Glutamatergic neuron (in vitro differentiated cells): ENCODE results near the gene ALB. TPM values are rescaled to one million over a fixed set of nuclear protein-coding genes. Genes with fewer than 3 reads are reported as not detected.

Experiments
- DNase-seq: peaks from one replicate; pipeline ENCODE4 v3.0.0; 2022
- H3K27ac Mint-ChIP-seq: one replicate; pipeline ENCODE4 v1.8.0; 2020; ENCODE audit warnings: mild to moderate bottlenecking, mixed read lengths, inconsistent platforms; ENCODE audit not compliant: unreplicated experiment
- H3K27me3 Mint-ChIP-seq: one replicate; pipeline ENCODE4 v1.8.0; 2020; ENCODE audit warnings: mild to moderate bottlenecking, moderate library complexity, mixed read lengths, inconsistent platforms; ENCODE audit not compliant: unreplicated experiment
- H3K36me3 Mint-ChIP-seq: one replicate; pipeline ENCODE4 v1.8.0; 2020; ENCODE audit warnings: mild to moderate bottlenecking, mixed read lengths, inconsistent platforms; ENCODE audit not compliant: unreplicated experiment
- H3K4me1 Mint-ChIP-seq: one replicate; pipeline ENCODE4 v1.8.0; 2020; ENCODE audit warnings: mild to moderate bottlenecking, low read depth, mixed read lengths, inconsistent platforms; ENCODE audit not compliant: unreplicated experiment
- H3K4me3 Mint-ChIP-seq: one replicate; pipeline ENCODE4 v1.8.0; 2020; ENCODE audit warnings: mild to moderate bottlenecking, mixed read lengths, inconsistent platforms; ENCODE audit not compliant: unreplicated experiment
- H3K9me3 Mint-ChIP-seq: one replicate; pipeline ENCODE4 v1.8.0; 2020; ENCODE audit warnings: mild to moderate bottlenecking, moderate library complexity, mixed read lengths, inconsistent platforms; ENCODE audit not compliant: unreplicated experiment
- CTCF ChIP-seq: fragments of 200-600 bp; sonication (generic); IDR thresholded peaks from one replicate; pipeline ENCODE4 v1.5.0; 2021; ENCODE audit not compliant: partially characterized antibody, unreplicated experiment
- total RNA-seq: library from RNA; stranded (reverse); fragmentation: NEBNext Ultra II Directional; extraction: Animal tissue kit (Norgen Biotek cat#: 25700); gene quantifications from one replicate; pipeline ENCODE4 v1.2.1, GENCODE V29; 2021; ENCODE audit not compliant: unreplicated experiment

The ALB gene
- total RNA-seq, 1 donor from 2014 or later: not detected

DNA sequence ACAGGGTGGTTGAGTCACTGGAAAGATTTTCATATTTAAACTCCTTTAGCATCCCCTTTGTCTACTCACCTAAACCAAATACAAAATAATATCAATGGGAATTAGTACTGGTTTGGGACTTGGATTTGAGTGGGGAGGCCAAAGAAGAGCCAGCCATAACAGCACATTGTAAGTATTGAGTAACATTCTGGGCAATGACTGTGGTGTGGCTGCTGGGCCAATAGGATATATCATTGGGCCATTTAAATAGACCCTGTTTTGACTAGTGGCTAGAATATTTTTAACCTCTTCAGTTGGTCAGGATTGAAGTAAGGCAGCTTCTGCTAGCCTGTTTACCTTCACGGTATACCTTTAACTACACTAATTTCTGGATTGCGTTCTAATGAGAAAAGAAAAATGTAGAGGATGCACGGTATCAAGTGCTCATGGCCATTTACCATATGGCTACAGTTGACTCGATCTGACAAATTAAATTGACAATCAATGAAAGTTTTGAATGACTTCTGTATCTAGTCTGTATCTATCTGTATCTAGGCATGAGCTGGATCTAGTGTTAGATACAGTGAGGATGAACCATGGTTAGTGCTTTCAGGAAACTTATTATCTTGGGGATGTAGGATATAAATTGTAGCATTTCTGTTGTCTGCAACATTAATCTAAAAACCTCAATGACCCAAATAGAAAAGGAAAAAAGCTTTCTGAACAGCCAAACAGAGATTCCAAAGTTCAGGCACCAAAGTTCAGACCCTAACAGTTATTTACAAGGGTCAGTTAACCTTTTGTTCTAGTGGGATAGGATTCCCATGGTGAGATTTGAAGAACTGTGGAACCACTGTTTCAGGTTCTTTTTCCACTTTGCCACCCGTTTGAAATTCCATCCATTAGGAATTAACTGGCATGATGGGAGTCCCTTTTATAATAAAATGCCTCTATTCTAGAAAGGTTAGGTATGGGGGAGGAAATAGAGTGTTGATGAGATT lies 6.8 kb upstream of the ALB start:
- peaks cover 2% of the 10 kb centered on the region for H3K27me3 Mint-ChIP-seq

DNA sequence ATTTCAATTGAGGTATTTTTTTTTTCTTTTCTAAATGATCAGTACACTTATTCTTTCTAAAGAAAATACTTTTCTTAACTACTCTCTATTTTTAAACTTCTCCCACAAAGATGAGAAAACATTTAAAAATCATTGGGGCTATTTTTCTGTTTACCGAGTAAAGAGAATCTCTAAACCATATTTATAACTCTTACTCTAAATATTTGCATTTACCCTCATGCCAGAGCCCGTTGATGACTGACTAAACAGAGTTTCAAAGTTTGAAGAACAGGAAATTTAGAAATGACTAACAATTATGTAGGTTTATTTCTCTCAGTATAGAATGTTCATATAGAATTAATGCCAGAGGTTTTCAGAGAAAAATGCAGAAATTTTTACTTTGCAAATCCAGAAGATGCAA lies 2.7 kb upstream of the ALB start:
- no peak for TF ChIP-seq CTCF
- H3K36me3 Mint-ChIP-seq: no peaks in the 10 kb centered on the region

More for the DNA sequence above, 6.8 kb upstream of the ALB start:
- Mint-ChIP-seq H3K9me3 (no peaks in the 10 kb centered on the region), H3K4me3 (no peak overlapping the region), H3K27ac (no peak overlapping the region), H3K36me3 (no peaks in the 10 kb centered on the region), H3K4me1 (no peaks in the 10 kb centered on the region)
- TF ChIP-seq CTCF: no peak
- no peak for DNase-seq

GRCh38 chr4:73404457-73404856 lies 370 bp downstream of the ALB start:
- Mint-ChIP-seq H3K27me3 (peaks cover 2% of the 10 kb centered on the region), H3K4me1 (no peaks in the 10 kb centered on the region), H3K4me3 (no peak overlapping the region), H3K36me3 (no peaks in the 10 kb centered on the region), H3K27ac (no peak overlapping the region), H3K9me3 (no peaks in the 10 kb centered on the region)
- TF ChIP-seq CTCF: no peak
- no peak for DNase-seq

More for the DNA sequence above, 2.7 kb upstream of the ALB start:
- no peak overlapping the region for H3K27ac Mint-ChIP-seq
- no peak overlapping the region for H3K4me3 Mint-ChIP-seq
- DNase-seq: no peak
- H3K27me3 Mint-ChIP-seq: peaks cover 2% of the 10 kb centered on the region
- H3K9me3 Mint-ChIP-seq: no peaks in the 10 kb centered on the region
- H3K4me1 Mint-ChIP-seq: no peaks in the 10 kb centered on the region

GRCh38 chr4:73405138-73405537 lies 1.1 kb downstream of the ALB start:
- H3K27ac Mint-ChIP-seq: no peak overlapping the region
- H3K9me3 Mint-ChIP-seq: no peaks in the 10 kb centered on the region
- DNase-seq: no peak

More at GRCh38 chr4:73405138-73405537, 1.1 kb downstream of the ALB start:
- H3K4me3 Mint-ChIP-seq: no peak overlapping the region
- H3K36me3 Mint-ChIP-seq: no peaks in the 10 kb centered on the region
- no peak for TF ChIP-seq CTCF
- peaks cover 2% of the 10 kb centered on the region for H3K27me3 Mint-ChIP-seq
- H3K4me1 Mint-ChIP-seq: no peaks in the 10 kb centered on the region
